Measurements from ENCODE around the gene EML4. TPM values are rescaled to one million over a fixed set of nuclear protein-coding genes. Genes with fewer than 3 reads are reported as not detected.

The EML4 gene
- total RNA-seq, 8 experiments from 2014 or later = 24.1 to 94.3 (median 45.2) TPM

- H3K27ac ChIP-seq = no peak overlapping the region
- H3K4me3 ChIP-seq = no peak overlapping the region
- peak in 3 of 8 experiments; percentile 75 to 78 (median 75) for ATAC-seq (replicated peaks in 6 of 8)
- WGBS, 10 experiments = 16 to 100% (median 79%) methylated on average over 1 to 5 of the region's 5 CpGs
- in situ Hi-C loops (cut with MboI; ENCODE audit: low pct_unique_long_range_greater_than_20kb in 2 of 9, low sequenced_read_pairs in 9 of 9, unreplicated experiment in 9 of 9) = no loop called here
- no peaks in the 10 kb centered on the region for H3K4me1 ChIP-seq (replicated peaks in 1 of 2)
These were observed 64.9 kb downstream of the EML4 start for GRCh38 chr2:42233976-42234441.

- no peak for ATAC-seq (replicated peaks in 6 of 8)
- in situ Hi-C loops (cut with MboI; ENCODE audit: low pct_unique_long_range_greater_than_20kb in 2 of 9, low sequenced_read_pairs in 9 of 9, unreplicated experiment in 9 of 9) = no loop called here
- H3K4me1 ChIP-seq (replicated peaks in 1 of 2) = no peaks in the 10 kb centered on the region
- WGBS, 10 experiments = 90 to 100% (median 100%) methylated on average over 1 to 2 of the region's 2 CpGs; no CpG with 5 or more reads in 4 of the 10 experiments
- H3K27ac ChIP-seq = no peak overlapping the region
- no peak overlapping the region for H3K4me3 ChIP-seq
These were observed 67.8 kb downstream of the EML4 start for GRCh38 chr2:42236911-42237310.

GRCh38 chr2:42238644-42239288, 69.6 kb downstream of the EML4 start:
- WGBS, 10 experiments = 57 to 96% (median 82%) methylated on average over 1 to 7 of the region's 7 CpGs; no CpG with 5 or more reads in 1 of the 10 experiments
- ATAC-seq (replicated peaks in 6 of 8) = peak; percentile 34 to 61 (median 50)
- in situ Hi-C loops (cut with MboI; ENCODE audit: low pct_unique_long_range_greater_than_20kb in 2 of 9, low sequenced_read_pairs in 9 of 9, unreplicated experiment in 9 of 9) = no loop called here
- Histone ChIP-seq H3K4me3 (no peak overlapping the region), H3K27ac (no peak overlapping the region), H3K4me1 (replicated peaks in 1 of 2) (no peaks in the 10 kb centered on the region)

- Histone ChIP-seq H3K4me1 (replicated peaks in 1 of 2) (no peaks in the 10 kb centered on the region), H3K4me3 (no peak overlapping the region), H3K27ac (no peak overlapping the region)
- in situ Hi-C loops (cut with MboI; ENCODE audit: low pct_unique_long_range_greater_than_20kb in 2 of 9, low sequenced_read_pairs in 9 of 9, unreplicated experiment in 9 of 9) = no loop called here
- ATAC-seq (replicated peaks in 6 of 8) = no peak
- 25 to 100% (median 94%) methylated on average over 2 to 3 of the region's 3 CpGs for WGBS, 10 experiments
These were observed 70.1 kb downstream of the EML4 start for GRCh38 chr2:42239289-42239661.

GRCh38 chr2:42239811-42240210, 70.7 kb downstream of the EML4 start:
- 25 to 100% (median 80%) methylated on average over 1 of the region's 1 CpG; no CpG with 5 or more reads in 1 of the 10 experiments for WGBS, 10 experiments
- ATAC-seq (replicated peaks in 6 of 8) = no peak
- Histone ChIP-seq H3K4me1 (replicated peaks in 1 of 2) (no peaks in the 10 kb centered on the region), H3K27ac (no peak overlapping the region), H3K4me3 (no peak overlapping the region)
- in situ Hi-C loops (cut with MboI; ENCODE audit: low pct_unique_long_range_greater_than_20kb in 2 of 9, low sequenced_read_pairs in 9 of 9, unreplicated experiment in 9 of 9) = no loop called here

- no peak for ATAC-seq (replicated peaks in 6 of 8)
- Histone ChIP-seq H3K27ac (no peak overlapping the region), H3K4me1 (replicated peaks in 1 of 2) (no peaks in the 10 kb centered on the region), H3K4me3 (no peak overlapping the region)
- in situ Hi-C loops (cut with MboI; ENCODE audit: low pct_unique_long_range_greater_than_20kb in 2 of 9, low sequenced_read_pairs in 9 of 9, unreplicated experiment in 9 of 9) = no loop called here
- 73 to 100% (median 95%) methylated on average over 1 to 4 of the region's 4 CpGs for WGBS, 10 experiments
These were observed 72.4 kb downstream of the EML4 start for GRCh38 chr2:42241517-42241916.

GRCh38 chr2:42243297-42243696, 74.1 kb downstream of the EML4 start:
- Histone ChIP-seq H3K4me3 (no peak overlapping the region), H3K4me1 (replicated peaks in 1 of 2) (no peaks in the 10 kb centered on the region), H3K27ac (no peak overlapping the region)
- ATAC-seq (replicated peaks in 6 of 8) = no peak
- in situ Hi-C loops (cut with MboI; ENCODE audit: low pct_unique_long_range_greater_than_20kb in 2 of 9, low sequenced_read_pairs in 9 of 9, unreplicated experiment in 9 of 9) = no loop called here
- WGBS, 10 experiments = 50 to 100% (median 89%) methylated on average over 1 to 3 of the region's 3 CpGs

GRCh38 chr2:42244520-42244919, 75.4 kb downstream of the EML4 start:
- Histone ChIP-seq H3K27ac (no peak overlapping the region), H3K4me1 (replicated peaks in 1 of 2) (peaks cover 0 to 3% of the 10 kb centered on the region in 2 donors), H3K4me3 (no peak overlapping the region)
- in situ Hi-C loops (cut with MboI; ENCODE audit: low pct_unique_long_range_greater_than_20kb in 2 of 9, low sequenced_read_pairs in 9 of 9, unreplicated experiment in 9 of 9) = no loop called here
- 57 to 100% (median 98%) methylated on average over 1 to 2 of the region's 2 CpGs for WGBS, 10 experiments
- ATAC-seq (replicated peaks in 6 of 8) = no peak

- Histone ChIP-seq H3K4me1 (replicated peaks in 1 of 2) (peaks cover 0 to 10% of the 10 kb centered on the region in 2 donors), H3K4me3 (no peak overlapping the region), H3K27ac (no peak overlapping the region)
- no peak for ATAC-seq (replicated peaks in 6 of 8)
- in situ Hi-C loops (cut with MboI; ENCODE audit: low pct_unique_long_range_greater_than_20kb in 2 of 9, low sequenced_read_pairs in 9 of 9, unreplicated experiment in 9 of 9) = no loop called here
- WGBS, 10 experiments = 64 to 100% (median 96%) methylated on average over 3 to 4 of the region's 4 CpGs; no CpG with 5 or more reads in 1 of the 10 experiments
These were observed 76.2 kb downstream of the EML4 start for GRCh38 chr2:42245396-42245795.

- 13 to 100% (median 88%) methylated on average over 1 of the region's 1 CpG; no CpG with 5 or more reads in 2 of the 10 experiments for WGBS, 10 experiments
- in situ Hi-C loops (cut with MboI; ENCODE audit: low pct_unique_long_range_greater_than_20kb in 2 of 9, low sequenced_read_pairs in 9 of 9, unreplicated experiment in 9 of 9) = no loop called here
These were observed 77.4 kb downstream of the EML4 start for GRCh38 chr2:42246562-42246961.

GRCh38 chr2:42248846-42249245, 79.7 kb downstream of the EML4 start:
- in situ Hi-C loops (cut with MboI; ENCODE audit: low pct_unique_long_range_greater_than_20kb in 2 of 9, low sequenced_read_pairs in 9 of 9, unreplicated experiment in 9 of 9) = no loop called here
- ATAC-seq (replicated peaks in 6 of 8) = no peak
- no peak overlapping the region for H3K27ac ChIP-seq
- WGBS, 10 experiments = 57 to 100% (median 88%) methylated on average over 1 of the region's 1 CpG; no CpG with 5 or more reads in 2 of the 10 experiments
- H3K4me3 ChIP-seq = no peak overlapping the region
- H3K4me1 ChIP-seq (replicated peaks in 1 of 2) = peaks cover 0 to 10% of the 10 kb centered on the region in 2 donors

More at GRCh38 chr2:42246562-42246961, 77.4 kb downstream of the EML4 start:
- Histone ChIP-seq H3K4me1 (replicated peaks in 1 of 2) (peaks cover 0 to 10% of the 10 kb centered on the region in 2 donors), H3K27ac (no peak overlapping the region), H3K4me3 (no peak overlapping the region)
- ATAC-seq (replicated peaks in 6 of 8) = peak in 1 of 8 experiments; percentile 41

GRCh38 chr2:42249284-42249683, 80.1 kb downstream of the EML4 start:
- H3K4me1 ChIP-seq (replicated peaks in 1 of 2) = peaks cover 0 to 10% of the 10 kb centered on the region in 2 donors
- in situ Hi-C loops (cut with MboI; ENCODE audit: low pct_unique_long_range_greater_than_20kb in 2 of 9, low sequenced_read_pairs in 9 of 9, unreplicated experiment in 9 of 9) = no loop called here
- no peak for ATAC-seq (replicated peaks in 6 of 8)
- WGBS, 10 experiments = 61 to 100% (median 81%) methylated on average over 1 to 2 of the region's 2 CpGs
- H3K27ac ChIP-seq = no peak overlapping the region
- no peak overlapping the region for H3K4me3 ChIP-seq

- ATAC-seq (replicated peaks in 6 of 8) = no peak
- H3K4me3 ChIP-seq = no peak overlapping the region
- H3K27ac ChIP-seq = no peak overlapping the region
- H3K4me1 ChIP-seq (replicated peaks in 1 of 2) = peaks cover 0 to 10% of the 10 kb centered on the region in 2 donors
- in situ Hi-C loops (cut with MboI; ENCODE audit: low pct_unique_long_range_greater_than_20kb in 2 of 9, low sequenced_read_pairs in 9 of 9, unreplicated experiment in 9 of 9) = no loop called here
- WGBS, 10 experiments = 0 to 88% (median 45%) methylated on average over 1 to 3 of the region's 3 CpGs
These were observed 80.7 kb downstream of the EML4 start for GRCh38 chr2:42249887-42250286.

GRCh38 chr2:42250925-42251324, 81.8 kb downstream of the EML4 start:
- ATAC-seq (replicated peaks in 6 of 8) = no peak
- Histone ChIP-seq H3K4me3 (no peak overlapping the region), H3K27ac (no peak overlapping the region), H3K4me1 (replicated peaks in 1 of 2) (peaks cover 0 to 10% of the 10 kb centered on the region in 2 donors)
- WGBS, 10 experiments = 80 to 100% (median 100%) methylated on average over 1 to 2 of the region's 2 CpGs; no CpG with 5 or more reads in 1 of the 10 experiments
- in situ Hi-C loops (cut with MboI; ENCODE audit: low pct_unique_long_range_greater_than_20kb in 2 of 9, low sequenced_read_pairs in 9 of 9, unreplicated experiment in 9 of 9) = no loop called here
